GM12872 (cell line): Measurements from ENCODE around the gene CCS.

ENCODE experiments used
- TF ChIP-seq, protein P1 (sequence below): IDR thresholded peaks from 3 replicates; pipeline ENCODE4 v1.5.1; 2011; ENCODE audit warnings: low read depth, mild to moderate bottlenecking, low read length, moderate library complexity; ENCODE audit not compliant: insufficient read depth

CCS gene

DNA sequence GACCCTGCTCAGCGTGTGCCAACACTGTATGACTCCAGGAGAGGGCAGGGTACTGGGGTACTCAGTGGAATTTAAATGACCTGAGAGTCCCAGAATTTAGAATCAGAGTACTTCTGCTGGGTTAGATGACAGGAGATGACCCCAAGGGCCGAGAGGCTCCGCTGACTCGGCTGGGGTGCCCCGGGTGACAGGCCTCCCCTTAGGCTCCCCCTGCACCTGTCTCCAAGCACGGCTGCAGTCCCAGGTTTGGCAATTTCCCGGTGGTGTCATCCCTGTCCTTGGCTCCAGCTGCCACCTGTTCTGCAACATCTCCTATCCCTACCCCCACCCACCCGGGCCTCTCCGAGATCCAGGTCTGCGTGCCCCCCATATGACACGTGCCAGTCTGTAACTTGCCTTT, 44.9 kb upstream of the CCS start:
- TF ChIP-seq, protein P1, sequence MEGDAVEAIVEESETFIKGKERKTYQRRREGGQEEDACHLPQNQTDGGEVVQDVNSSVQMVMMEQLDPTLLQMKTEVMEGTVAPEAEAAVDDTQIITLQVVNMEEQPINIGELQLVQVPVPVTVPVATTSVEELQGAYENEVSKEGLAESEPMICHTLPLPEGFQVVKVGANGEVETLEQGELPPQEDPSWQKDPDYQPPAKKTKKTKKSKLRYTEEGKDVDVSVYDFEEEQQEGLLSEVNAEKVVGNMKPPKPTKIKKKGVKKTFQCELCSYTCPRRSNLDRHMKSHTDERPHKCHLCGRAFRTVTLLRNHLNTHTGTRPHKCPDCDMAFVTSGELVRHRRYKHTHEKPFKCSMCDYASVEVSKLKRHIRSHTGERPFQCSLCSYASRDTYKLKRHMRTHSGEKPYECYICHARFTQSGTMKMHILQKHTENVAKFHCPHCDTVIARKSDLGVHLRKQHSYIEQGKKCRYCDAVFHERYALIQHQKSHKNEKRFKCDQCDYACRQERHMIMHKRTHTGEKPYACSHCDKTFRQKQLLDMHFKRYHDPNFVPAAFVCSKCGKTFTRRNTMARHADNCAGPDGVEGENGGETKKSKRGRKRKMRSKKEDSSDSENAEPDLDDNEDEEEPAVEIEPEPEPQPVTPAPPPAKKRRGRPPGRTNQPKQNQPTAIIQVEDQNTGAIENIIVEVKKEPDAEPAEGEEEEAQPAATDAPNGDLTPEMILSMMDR: no peak

DNA sequence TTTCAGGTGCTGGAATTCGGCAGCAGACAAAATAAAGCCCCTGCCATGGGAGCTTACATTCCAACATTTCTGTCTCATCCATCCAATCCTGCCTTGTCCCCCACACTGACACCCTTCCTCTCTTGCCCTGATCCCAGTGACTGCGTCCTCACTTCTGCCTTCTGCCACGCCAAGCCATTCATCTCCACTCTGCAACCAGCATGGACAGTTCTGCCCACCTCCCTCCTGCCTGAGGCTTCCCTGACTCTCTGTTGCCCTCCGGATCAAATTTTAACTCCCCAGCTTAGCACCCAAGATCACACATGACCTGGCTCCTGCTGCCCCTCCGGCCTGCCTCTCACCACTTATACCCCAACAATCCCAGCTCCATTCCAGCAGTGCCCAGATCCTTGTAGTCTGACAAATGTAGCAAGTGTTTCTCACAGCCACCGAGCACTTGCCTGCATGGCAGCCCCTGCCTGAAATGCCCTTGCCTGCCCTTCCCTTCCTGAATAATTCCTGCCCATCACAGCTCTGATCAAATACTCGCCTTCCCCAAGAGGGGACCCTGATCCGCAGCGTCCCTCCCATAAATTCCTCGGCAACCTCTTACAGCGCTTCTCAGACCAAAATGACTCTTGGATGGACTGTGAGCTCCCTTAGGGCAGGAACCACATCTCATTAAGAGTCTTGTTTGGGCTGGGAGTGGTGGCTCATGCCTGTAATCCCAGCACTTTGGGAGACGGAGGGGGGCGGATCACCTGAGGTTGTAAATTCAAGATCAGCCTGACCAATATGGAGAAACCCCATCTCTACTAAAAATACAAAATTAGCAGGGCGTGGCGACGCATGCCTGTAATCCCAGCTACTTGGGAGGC, 44.0 kb upstream of the CCS start:
- TF ChIP-seq, protein P1: no peak

DNA sequence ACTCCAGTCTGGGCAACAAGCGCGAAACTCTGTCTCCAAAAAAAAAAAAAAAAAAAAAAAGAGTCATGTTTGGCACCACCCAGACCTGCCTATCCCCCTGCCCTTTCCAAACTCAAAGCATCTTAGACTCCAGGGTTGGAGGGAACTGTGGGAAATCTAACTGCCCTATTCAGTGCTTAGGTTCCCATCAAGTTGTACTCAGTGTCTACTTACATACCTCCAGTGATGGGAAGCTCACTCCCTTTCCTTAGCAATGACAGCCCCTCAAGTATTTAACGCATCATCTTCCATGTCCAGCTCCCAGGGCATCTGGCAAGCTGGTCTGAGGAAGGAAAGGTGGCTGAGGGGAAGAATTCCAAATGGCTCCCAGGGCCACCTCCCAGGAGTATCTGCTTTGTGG, 43.3 kb upstream of the CCS start:
- TF ChIP-seq, protein P1: no peak

DNA sequence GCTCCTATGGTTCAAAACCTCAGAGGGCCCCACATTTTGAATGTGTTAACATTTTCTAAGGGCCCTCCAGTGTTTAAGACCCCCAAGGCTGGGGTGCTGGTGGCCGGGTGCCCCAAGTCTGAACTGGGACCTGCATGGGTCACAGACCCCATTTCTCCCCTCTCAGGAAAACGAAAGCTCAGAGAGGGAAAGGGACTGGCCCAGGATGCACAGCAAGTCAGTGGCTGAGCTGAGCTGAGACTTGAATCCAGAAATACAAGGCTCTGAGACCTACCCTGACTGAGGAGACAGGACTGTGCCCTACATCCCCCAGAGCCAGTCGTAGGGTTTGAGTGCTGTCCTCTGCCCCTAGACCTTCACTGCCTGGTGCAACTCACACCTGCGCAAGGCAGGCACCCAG, 42.1 kb upstream of the CCS start:
- TF ChIP-seq, protein P1: no peak

DNA sequence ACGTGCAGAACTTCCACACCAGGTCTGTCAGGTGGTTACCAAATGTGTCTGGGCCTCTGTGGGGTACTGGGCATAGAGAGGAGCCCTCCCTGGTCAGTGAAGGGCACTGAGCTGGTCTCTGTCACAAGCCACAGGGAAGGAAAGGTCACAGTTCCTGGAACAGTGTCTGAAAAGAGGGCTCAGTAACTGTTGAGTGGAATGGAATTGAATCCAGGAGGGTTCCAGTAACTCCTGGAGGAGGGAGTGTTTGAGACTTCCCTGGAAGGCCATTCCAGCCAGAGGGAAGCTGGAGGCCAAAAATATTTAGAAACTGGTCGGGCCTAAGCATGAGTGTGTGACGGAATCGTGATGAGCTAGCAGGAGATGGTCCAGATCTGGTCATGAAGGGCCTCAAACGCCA, 38.4 kb upstream of the CCS start:
- TF ChIP-seq, protein P1: no peak

DNA sequence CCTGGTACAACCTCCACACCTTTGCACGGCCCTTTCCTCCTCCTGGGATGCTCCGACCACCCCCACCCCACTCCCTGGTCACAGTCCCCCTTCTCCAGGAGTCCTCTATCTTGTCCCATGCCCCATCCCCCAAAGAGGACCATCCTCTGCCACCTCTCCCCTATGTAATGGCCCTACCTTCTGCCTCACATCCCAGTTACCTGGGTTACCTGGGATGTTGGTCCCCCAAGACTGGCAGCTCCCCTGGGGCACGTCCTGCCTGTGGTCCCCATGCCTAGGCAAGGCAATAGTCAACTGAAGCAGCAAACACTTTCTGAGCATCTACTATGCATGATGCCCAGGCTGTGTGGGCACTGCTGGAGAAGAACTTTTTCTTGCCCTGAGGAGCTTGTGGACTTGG, 37.6 kb upstream of the CCS start:
- TF ChIP-seq, protein P1: no peak

DNA sequence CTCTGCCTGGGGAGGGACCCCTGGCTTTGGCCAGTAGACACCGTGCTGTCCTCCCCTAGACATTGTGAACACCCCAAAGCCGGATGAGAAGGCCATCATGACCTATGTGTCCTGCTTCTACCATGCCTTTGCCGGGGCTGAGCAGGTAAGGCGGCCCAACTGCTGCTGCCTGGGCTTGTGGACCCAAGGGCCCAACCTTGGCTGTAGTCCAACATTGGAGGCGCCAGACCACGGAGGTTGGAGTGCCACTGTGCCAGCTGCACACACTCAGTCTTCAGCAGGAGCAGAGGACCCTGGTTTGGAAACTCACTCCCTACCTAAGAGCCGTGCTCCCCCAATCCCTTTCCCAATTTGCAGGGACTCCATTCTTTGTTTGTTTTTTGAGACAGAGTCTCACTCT, 36.9 kb upstream of the CCS start:
- TF ChIP-seq, protein P1: no peak
